HG02840 (cell line): ENCODE results near the gene XXYLT1.
"Not testable (repeated sequence)": the region's sequence is repeated elsewhere in the genome, so short reads cannot be mapped to it uniquely, and the experiment has no call there.

ENCODE experiments used
- ATAC-seq: cut with Tn5 transposase; IDR thresholded peaks from one replicate; pipeline ENCODE4 v1.9.1; 2021; ENCODE audit warnings: mild to moderate bottlenecking, moderate library complexity, moderate number of reproducible peaks; ENCODE audit not compliant: unreplicated experiment, low FRiP score

The XXYLT1 gene

DNA sequence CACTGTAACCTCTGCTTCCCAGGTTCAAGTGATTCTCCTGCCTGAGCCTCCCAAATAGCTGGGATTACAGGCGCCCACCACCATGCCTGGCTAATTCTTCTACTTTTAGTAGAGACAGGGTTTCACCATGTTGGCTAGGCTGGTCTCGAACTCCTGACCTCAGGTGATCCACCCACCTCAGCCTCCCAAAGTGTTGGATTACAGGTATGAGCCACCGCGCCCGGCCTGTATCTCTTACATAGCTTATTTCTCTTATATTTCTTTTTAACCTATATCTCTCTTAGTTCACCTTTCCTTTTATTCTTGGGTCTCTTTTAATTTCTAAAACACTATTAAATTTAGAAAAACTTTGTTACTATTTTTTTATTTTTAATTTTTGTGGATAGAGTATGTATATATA lies 42.1 kb downstream of the XXYLT1 start:
- ATAC-seq: not testable (repeated sequence)

DNA sequence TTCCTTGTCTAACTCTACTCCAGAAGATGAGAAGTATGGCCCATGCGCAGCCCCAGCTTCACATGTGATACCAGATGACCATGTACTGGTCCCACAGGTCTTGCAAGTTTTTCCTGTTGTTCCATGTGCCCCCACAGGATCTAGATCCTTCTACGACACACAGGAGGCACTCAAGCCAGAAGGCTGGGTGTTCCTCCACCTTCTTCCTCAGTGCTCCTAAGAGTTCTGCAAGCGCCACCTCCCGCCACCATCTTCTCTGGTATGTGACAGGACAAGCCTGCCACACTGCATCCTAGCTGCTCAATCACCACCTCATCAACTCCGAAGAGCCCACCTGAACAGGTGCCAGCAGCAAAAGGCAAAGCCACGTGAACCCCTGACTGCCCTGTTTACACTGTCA lies 43.1 kb downstream of the XXYLT1 start:
- ATAC-seq: no peak

GRCh38 chr3:195226900-195227447 lies 44.0 kb downstream of the XXYLT1 start:
- ATAC-seq: no peak

GRCh38 chr3:195226445-195226844 lies 44.5 kb downstream of the XXYLT1 start:
- no peak for ATAC-seq

DNA sequence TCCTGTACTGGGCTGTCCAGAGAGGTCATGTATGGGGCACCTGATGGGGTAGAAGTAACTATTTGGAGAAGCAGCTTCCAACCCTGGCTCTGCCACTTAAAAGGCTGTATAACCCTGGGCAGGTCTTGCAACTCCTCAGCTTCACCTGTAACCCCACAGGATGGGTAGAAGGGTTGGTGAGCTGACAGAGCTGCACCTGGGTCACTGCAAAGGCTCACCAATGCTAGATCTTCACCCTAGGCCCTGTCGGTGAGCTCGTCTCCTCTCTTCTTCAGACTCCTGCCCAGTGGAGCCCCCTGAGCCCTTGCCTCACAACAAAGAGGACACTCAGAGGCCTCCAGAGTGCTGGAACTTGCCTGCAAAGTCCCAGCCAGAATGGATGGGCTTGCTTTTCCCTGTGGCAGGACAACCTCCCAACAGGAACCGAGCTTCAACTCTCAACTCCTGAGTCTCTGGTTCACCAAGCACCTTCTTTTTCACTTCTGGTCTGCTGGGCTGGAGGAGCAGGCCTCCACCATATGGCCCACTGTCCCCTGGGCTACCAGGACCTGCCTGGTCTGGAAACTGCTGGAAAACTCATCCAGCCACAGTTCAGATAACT lies 45.9 kb downstream of the XXYLT1 start:
- ATAC-seq: no peak

GRCh38 chr3:195224156-195224979 lies 46.6 kb downstream of the XXYLT1 start:
- ATAC-seq: no peak

DNA sequence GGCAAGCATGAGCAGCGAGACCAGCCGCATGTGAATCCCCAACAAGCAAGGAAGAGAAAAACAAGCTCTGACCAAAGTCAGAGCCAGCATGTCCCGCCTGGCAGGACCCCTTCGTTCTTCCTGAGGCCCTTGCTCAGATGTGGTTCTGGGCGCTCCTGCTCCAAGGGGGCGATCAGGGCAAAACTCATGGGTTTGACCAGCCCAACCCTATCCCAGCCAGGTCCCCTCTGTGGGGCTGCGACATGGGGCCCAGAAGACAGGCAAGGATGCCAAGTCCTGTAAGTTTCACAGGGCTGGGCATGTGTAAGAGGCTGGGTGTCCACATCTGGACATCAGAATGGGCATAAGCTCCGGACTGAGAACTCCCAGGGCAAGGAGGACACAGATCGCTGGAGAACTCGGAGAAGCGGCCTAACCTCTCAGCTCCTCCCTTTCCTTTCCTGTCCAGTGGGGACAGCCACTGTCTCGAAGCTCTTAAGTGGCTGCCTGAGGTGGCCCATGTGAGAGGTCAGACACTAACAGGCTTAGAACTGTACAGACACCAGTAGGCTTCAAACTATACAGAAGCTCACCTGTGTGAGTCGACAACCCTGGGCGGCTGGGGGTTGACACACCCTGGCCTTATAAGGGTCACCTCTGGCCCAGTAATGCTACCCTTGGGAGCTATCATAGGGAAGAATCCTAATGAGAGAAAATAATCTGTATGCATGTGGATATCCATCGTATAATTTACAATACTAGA lies 48.9 kb downstream of the XXYLT1 start:
- ATAC-seq: no peak

DNA sequence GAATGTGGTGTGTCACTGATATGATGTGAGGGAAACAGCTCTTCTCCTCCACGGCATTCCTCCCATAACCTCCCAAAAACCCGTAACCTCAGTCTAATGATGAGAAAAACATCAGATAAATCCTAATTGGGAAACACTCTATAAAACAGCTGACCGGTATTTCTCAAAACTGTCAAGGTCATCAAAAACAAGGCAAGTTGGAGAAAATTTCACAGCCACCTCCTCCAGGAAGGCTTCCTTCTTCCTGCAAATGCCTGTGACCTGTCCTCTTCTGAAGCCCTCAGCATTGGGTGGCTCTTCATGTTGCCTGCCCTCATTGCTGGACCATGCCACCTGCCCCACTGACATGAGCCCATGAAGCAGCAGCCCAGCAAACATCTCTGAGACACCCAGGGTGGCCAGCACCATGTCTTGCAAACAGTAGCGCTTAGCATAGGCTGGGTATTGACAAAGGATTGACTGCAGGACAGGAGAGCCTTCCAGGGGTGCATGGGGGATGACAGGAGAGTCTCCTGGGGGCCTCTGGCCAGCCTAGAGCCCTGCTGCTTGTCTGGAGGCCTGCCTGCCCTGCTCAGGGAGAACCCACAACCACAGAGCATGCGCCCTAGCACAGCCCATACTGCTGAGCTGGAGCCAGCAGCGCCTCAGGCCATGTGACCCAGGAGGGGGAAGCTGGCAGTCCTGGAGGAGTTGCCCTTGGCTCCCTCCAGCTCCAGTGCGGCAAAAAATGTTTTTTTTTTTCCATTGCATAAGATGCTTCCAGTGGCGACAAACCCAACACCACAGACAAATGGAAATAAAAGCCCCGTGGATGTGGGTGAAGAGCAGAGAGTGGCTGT lies 49.7 kb downstream of the XXYLT1 start:
- no peak for ATAC-seq

DNA sequence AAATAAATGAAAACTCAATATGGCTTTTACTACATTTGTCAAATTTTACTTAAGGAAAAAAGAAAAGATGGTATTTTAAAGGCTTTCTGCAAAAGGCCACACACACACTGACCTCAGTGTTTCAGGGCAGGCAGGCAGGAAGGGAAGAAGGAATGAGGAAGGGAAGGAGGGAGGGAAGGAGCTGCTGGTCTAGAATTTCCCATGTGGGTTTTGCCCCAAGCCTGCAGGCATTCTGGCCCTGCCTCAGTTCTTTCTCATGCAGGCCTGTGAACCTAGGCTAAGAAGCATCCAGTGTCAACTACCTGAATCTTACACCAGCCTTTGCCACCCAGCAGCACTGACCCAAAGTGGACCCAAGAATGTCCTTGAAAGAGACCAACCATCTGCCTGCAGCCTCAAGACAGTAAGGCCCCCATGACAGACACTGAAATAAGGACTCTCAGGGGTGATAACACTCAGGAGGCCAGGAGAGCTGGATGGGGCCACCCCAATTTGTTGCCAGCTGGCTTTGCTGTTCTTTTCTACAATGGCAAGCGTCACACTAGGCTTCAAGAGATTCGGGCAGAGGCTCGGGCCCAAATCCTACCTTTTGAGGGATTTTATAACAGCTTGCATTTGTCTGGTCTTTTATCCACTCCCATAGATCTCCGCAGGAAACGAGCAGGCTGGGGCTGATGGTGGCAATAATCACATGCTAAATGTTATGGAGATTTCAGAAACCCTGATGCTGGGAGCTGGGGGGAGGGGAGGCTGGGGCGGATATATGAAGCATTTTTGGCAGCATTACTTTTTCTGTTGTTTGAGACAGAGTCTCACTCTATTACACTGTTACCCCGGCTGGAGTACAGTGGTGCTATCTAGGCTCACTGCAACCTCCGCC lies 51.4 kb downstream of the XXYLT1 start:
- ATAC-seq: no peak

- not testable (repeated sequence) for ATAC-seq
Observed at GRCh38 chr3:195218331-195218730, 52.6 kb downstream of the XXYLT1 start.

DNA sequence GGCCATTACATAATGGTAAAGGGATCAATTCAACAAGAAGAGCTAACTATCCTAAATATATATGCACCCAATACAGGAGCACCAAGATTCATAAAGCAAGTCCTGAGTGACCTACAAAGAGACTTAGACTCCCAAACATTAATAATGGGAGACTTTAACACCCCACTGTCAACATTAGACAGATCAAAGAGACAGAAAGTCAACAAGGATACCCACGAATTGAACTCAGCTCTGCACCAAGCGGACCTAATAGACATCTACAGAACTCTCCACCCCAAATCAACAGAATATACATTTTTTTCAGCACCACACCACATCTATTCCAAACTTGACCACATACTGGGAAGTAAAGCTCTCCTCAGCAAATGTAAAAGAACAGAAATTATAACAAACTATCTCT lies 55.4 kb downstream of the XXYLT1 start:
- ATAC-seq: not testable (repeated sequence)

GRCh38 chr3:195214381-195214780 lies 56.6 kb downstream of the XXYLT1 start:
- ATAC-seq: no peak

GRCh38 chr3:195213639-195214315 lies 57.2 kb downstream of the XXYLT1 start:
- ATAC-seq: no peak

DNA sequence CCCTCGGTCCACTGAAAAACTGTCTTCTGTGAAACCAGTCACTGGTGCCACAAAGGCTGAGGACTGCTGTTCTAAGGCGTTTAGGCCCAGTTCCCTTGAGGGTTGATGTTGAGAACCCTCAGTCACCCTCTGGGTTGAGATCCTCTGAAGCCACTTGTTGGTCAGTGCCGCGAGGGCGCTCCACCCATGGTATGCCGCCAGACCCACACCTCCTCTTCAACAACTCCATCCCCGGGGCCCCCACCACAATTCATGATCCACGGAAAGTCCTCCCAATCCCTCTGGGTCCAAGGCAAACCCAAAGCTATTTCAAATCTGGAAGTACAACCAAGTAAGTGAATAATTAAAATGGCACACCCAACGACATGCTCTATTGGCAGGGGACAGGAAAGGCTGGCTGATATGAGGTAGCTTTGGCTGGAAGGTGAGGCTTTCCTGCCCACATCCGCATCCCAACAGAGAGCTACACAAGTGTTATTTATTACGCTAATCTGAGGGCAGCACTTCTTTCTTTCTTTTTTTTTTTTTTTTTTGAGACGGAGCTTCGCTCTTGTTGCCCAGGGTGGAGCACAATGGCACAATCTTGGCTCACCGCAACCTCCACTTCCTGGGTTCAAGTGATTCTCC lies 58.1 kb downstream of the XXYLT1 start:
- ATAC-seq: no peak

DNA sequence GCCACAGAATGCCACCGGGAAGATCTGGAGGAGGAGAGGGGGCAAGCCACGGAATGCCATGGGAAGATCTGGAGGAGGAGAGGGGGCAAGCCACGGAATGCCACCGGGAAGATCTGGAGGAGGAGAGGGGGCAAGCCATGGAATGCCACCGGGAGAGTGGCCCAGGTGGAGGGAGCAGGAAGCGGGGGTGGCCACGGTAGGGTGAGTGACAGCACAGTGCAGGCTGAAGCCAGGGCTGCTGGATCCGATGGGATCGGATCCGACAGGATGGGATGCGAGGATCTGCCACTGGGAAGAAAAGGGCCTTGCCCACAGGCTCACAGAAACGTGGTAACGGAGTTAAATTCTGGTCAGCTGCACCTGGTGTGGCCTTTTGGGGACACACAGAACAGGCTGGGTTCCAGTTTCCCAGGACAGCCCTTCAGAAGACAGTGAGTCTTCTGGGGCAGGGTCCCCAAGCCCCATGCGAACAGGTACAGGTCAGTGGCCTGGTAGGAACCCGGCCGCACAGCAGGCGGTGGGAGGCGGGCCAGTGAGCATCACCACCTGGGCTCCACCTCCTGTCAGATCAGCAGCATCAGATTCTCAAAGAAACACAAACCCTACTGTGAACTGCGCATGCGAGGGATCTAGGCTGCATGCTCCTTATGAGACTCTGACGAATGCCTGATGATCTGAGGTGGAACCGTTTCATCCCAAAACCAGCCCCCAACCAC lies 58.8 kb downstream of the XXYLT1 start:
- ATAC-seq: no peak

- no peak for ATAC-seq
Observed at GRCh38 chr3:195210266-195210973, 60.5 kb downstream of the XXYLT1 start.

GRCh38 chr3:195209847-195210265 lies 61.1 kb downstream of the XXYLT1 start:
- ATAC-seq: no peak
